HG03108 (cell line): Measurements from ENCODE around the gene L3MBTL3.

Experiments used
- ATAC-seq: cut with Tn5 transposase; IDR thresholded peaks from one replicate; pipeline ENCODE4 v1.9.1; 2021; ENCODE audit warnings: moderate library complexity; ENCODE audit not compliant: unreplicated experiment

The L3MBTL3 gene

GRCh38 chr6:130176378-130176777 lies 158.0 kb downstream of the L3MBTL3 start:
- no peak for ATAC-seq

- ATAC-seq = no peak
Measured at GRCh38 chr6:130178692-130179091, 160.3 kb downstream of the L3MBTL3 start.

- ATAC-seq = no peak
Measured at GRCh38 chr6:130182466-130182865, 164.1 kb downstream of the L3MBTL3 start.

GRCh38 chr6:130183271-130184222 lies 165.2 kb downstream of the L3MBTL3 start:
- no peak for ATAC-seq

GRCh38 chr6:130185658-130186057 lies 167.3 kb downstream of the L3MBTL3 start:
- ATAC-seq = no peak

GRCh38 chr6:130187335-130188206 lies 169.2 kb downstream of the L3MBTL3 start:
- no peak for ATAC-seq

GRCh38 chr6:130188207-130188899 lies 170.0 kb downstream of the L3MBTL3 start:
- no peak for ATAC-seq

- ATAC-seq = no peak
Measured at GRCh38 chr6:130189531-130190397, 171.4 kb downstream of the L3MBTL3 start.
